Neural cell (in vitro differentiated cells): ENCODE data around the gene CRYBB2.

ENCODE experiments used
- CTCF ChIP-seq: fragments of 450-650 bp; IDR thresholded peaks from 2 replicates; pipeline ENCODE4 v1.5.1; 2014; ENCODE audit warnings: antibody characterized with exemption, mild to moderate bottlenecking, moderate library complexity; ENCODE audit not compliant: poor library complexity, severe bottlenecking
- EP300 ChIP-seq: fragments of 450-650 bp; conservative IDR thresholded peaks from 2 replicates; pipeline ENCODE4 v1.6.1; 2014; ENCODE audit warnings: antibody characterized with exemption, mild to moderate bottlenecking, moderate library complexity; ENCODE audit not compliant: poor library complexity, severe bottlenecking
- POLR2AphosphoS5 ChIP-seq: IDR thresholded peaks from 2 replicates; pipeline ENCODE4 v1.6.1; 2012
- REST ChIP-seq: IDR thresholded peaks from 2 replicates; pipeline ENCODE4 v1.6.1; 2012; ENCODE audit warnings: borderline replicate concordance
- SMC3 ChIP-seq: fragments of 450-650 bp; conservative IDR thresholded peaks from 2 replicates; pipeline ENCODE4 v1.6.1; 2014; ENCODE audit warnings: antibody characterized with exemption, mild to moderate bottlenecking, moderate library complexity; ENCODE audit not compliant: poor library complexity
- TAF1 ChIP-seq: IDR thresholded peaks from 2 replicates; pipeline ENCODE4 v1.6.1; 2012; ENCODE audit warnings: low read depth

GRCh38 chr22:25174156-25174887 is 45.1 kb upstream of the CRYBB2 start:
- no peak for TF ChIP-seq REST
- TF ChIP-seq CTCF, result no peak
- no peak for TF ChIP-seq EP300
- no peak for TF ChIP-seq POLR2AphosphoS5
- no peak for TF ChIP-seq TAF1
- no peak for TF ChIP-seq SMC3
